Measurements from ENCODE around the gene TMEM255B.

GRCh38 chr13:113814435-113814821, 55.4 kb downstream of the TMEM255B start:
- TF ChIP-seq MAX (CRISPR knock-in tag; IDR thresholded peaks at IDR 0.05), result no peak
- no peak for TF ChIP-seq E2F1 (CRISPR knock-in tag; IDR thresholded peaks at IDR 0.05)
- TF ChIP-seq CTCF (IDR thresholded peaks at IDR 0.05), result no peak
- no peak for TF ChIP-seq ESRRA (CRISPR knock-in tag; IDR thresholded peaks at IDR 0.05; ENCODE audit: borderline replicate concordance)
- no peak for TF ChIP-seq USF2 (CRISPR knock-in tag; IDR thresholded peaks at IDR 0.05)
- TF ChIP-seq JUN (CRISPR knock-in tag; IDR thresholded peaks at IDR 0.05), result no peak
- no peak for TF ChIP-seq TEAD4 (CRISPR knock-in tag; IDR thresholded peaks at IDR 0.05)
- no peak for TF ChIP-seq CREM (CRISPR knock-in tag; IDR thresholded peaks at IDR 0.05)
- no peak for TF ChIP-seq NFE2L1 (CRISPR knock-in tag; IDR thresholded peaks at IDR 0.05)
- no peak for TF ChIP-seq NR3C1 (CRISPR knock-in tag; conservative IDR thresholded peaks at IDR 0.05; ENCODE audit: low read depth)
